KBM-7 (cell line): Measurements from ENCODE around the gene MAD2L2.
A peak's percentile ranks its signal among the peaks of the same experiment; 100 is the strongest.

ENCODE experiments used
- DNase-seq: peaks from one replicate; pipeline ENCODE4 v3.0.0-alpha.2; 2015
- in situ Hi-C: fragments of 300-500 bp; cut with MboI; formaldehyde crosslinking; loops from 2 replicates; pipeline ENCODE4 v1.14.3; 2020; ENCODE audit warnings: low sequenced_read_pairs, low pct_unique_long_range_greater_than_20kb, mixed read lengths

Gene MAD2L2

GRCh38 chr1:11690397-11691301, 9.7 kb upstream of the MAD2L2 start:
- in situ Hi-C loops, result no loop called here
- DNase-seq, result no peak

- in situ Hi-C loops, result no loop called here
Observed at GRCh38 chr1:11688506-11688905, 7.6 kb upstream of the MAD2L2 start.

GRCh38 chr1:11685210-11685752, 4.3 kb upstream of the MAD2L2 start:
- DNase-seq, result no peak
- in situ Hi-C loops, result no loop called here

More at GRCh38 chr1:11688506-11688905, 7.6 kb upstream of the MAD2L2 start:
- DNase-seq, result no peak

GRCh38 chr1:11684070-11684469, 3.1 kb upstream of the MAD2L2 start:
- in situ Hi-C loops, result no loop called here
- no peak for DNase-seq

GRCh38 chr1:11682799-11683198, 1.9 kb upstream of the MAD2L2 start:
- in situ Hi-C loops, result no loop called here
- no peak for DNase-seq

- in situ Hi-C loops, result no loop called here
- no peak for DNase-seq
Observed at GRCh38 chr1:11682287-11682771, 1.4 kb upstream of the MAD2L2 start.

- in situ Hi-C loops, result no loop called here
- peak; percentile 38 for DNase-seq
Observed at GRCh38 chr1:11680270-11681070, 478 bp downstream of the MAD2L2 start.

GRCh38 chr1:11678442-11678841, 2.5 kb downstream of the MAD2L2 start:
- DNase-seq, result no peak
- in situ Hi-C loops, result no loop called here

GRCh38 chr1:11676386-11677103, 4.4 kb downstream of the MAD2L2 start:
- DNase-seq, result no peak
- in situ Hi-C loops, result no loop called here

GRCh38 chr1:11675325-11675724, 5.6 kb downstream of the MAD2L2 start:
- in situ Hi-C loops, result no loop called here

GRCh38 chr1:11674488-11674887, 6.5 kb downstream of the MAD2L2 start:
- DNase-seq, result no peak
- in situ Hi-C loops, result no loop called here

More at GRCh38 chr1:11675325-11675724, 5.6 kb downstream of the MAD2L2 start:
- DNase-seq, result no peak

- DNase-seq, result no peak
- in situ Hi-C loops, result no loop called here
Observed at GRCh38 chr1:11673089-11673769, 7.7 kb downstream of the MAD2L2 start.

- DNase-seq, result no peak
- in situ Hi-C loops, result no loop called here
Observed at GRCh38 chr1:11671544-11672286, 9.2 kb downstream of the MAD2L2 start.

- no peak for DNase-seq
- in situ Hi-C loops, result no loop called here
Observed at GRCh38 chr1:11671205-11671543, 9.8 kb downstream of the MAD2L2 start.

- DNase-seq, result no peak
- in situ Hi-C loops, result no loop called here
Observed at GRCh38 chr1:11670747-11671146, 10.2 kb downstream of the MAD2L2 start.

GRCh38 chr1:11668516-11668915, 12.4 kb downstream of the MAD2L2 start:
- no peak for DNase-seq
- in situ Hi-C loops, result no loop called here

GRCh38 chr1:11664336-11665065, 16.4 kb downstream of the MAD2L2 start:
- in situ Hi-C loops, result no loop called here
- DNase-seq, result peak; percentile 31
